Cortex of kidney (tissue), 1 donor: ENCODE results near the gene ACER3.
"Not testable (repeated sequence)": the region's sequence is repeated elsewhere in the genome, so short reads cannot be mapped to it uniquely, and the experiment has no call there.

Experiments
- DNase-seq: peaks from one replicate; lab custom pipeline; 2025; lab: John Stamatoyannopoulos, UW

The ACER3 gene

GRCh38 chr11:76995081-76995576 lies 134.4 kb downstream of the ACER3 start:
- DNase-seq, result no peak

- no peak for DNase-seq
Observed at GRCh38 chr11:76997512-76997911, 136.8 kb downstream of the ACER3 start.

- DNase-seq, result no peak
Observed at GRCh38 chr11:76999597-76999996, 138.9 kb downstream of the ACER3 start.

- DNase-seq, result no peak
Observed at GRCh38 chr11:77001613-77002012, 140.9 kb downstream of the ACER3 start.

GRCh38 chr11:77002776-77003175 lies 142.1 kb downstream of the ACER3 start:
- DNase-seq, result no peak

GRCh38 chr11:77003963-77004362 lies 143.2 kb downstream of the ACER3 start:
- DNase-seq, result no peak

GRCh38 chr11:77009533-77010160 lies 148.9 kb downstream of the ACER3 start:
- no peak for DNase-seq

- no peak for DNase-seq
Observed at GRCh38 chr11:77014669-77015068, 154.0 kb downstream of the ACER3 start.

- not testable (repeated sequence) for DNase-seq
Observed at GRCh38 chr11:77018396-77018924, 157.7 kb downstream of the ACER3 start.

- no peak for DNase-seq
Observed at GRCh38 chr11:77019976-77020595, 159.4 kb downstream of the ACER3 start.

GRCh38 chr11:77020734-77021133 lies 160.0 kb downstream of the ACER3 start:
- no peak for DNase-seq

- DNase-seq, result no peak
Observed at GRCh38 chr11:77024745-77025144, 164.0 kb downstream of the ACER3 start.

- no peak for DNase-seq
Observed at GRCh38 chr11:77026221-77026620, 165.5 kb downstream of the ACER3 start.

- DNase-seq, result no peak
Observed at GRCh38 chr11:77026743-77027142, 166.0 kb downstream of the ACER3 start.

GRCh38 chr11:77027275-77027674 lies 166.6 kb downstream of the ACER3 start:
- DNase-seq, result no peak

GRCh38 chr11:77029829-77030228 lies 169.1 kb downstream of the ACER3 start:
- DNase-seq, result no peak

GRCh38 chr11:77030834-77031414 lies 170.2 kb downstream of the ACER3 start:
- no peak for DNase-seq

- DNase-seq, result no peak
Observed at GRCh38 chr11:77031599-77031998, 170.9 kb downstream of the ACER3 start.

- no peak for DNase-seq
Observed at GRCh38 chr11:77035039-77035438, 174.3 kb downstream of the ACER3 start.

- no peak for DNase-seq
Observed at GRCh38 chr11:77035580-77035979, 174.9 kb downstream of the ACER3 start.

GRCh38 chr11:77036398-77036797 lies 175.7 kb downstream of the ACER3 start:
- DNase-seq, result no peak

GRCh38 chr11:77037057-77037456 lies 176.3 kb downstream of the ACER3 start:
- no peak for DNase-seq
